Transverse colon (tissue), 4 donors: Measurements from ENCODE around the gene SMAD7. TPM values are rescaled to one million over a fixed set of nuclear protein-coding genes. Genes with fewer than 3 reads are reported as not detected.

ENCODE experiments used
- DNase-seq: peaks from one replicate; pipeline ENCODE4 v3.0.0-alpha.2; 2019
- H3K27ac ChIP-seq, 4 donors: fragments of 200-600 bp; sonication (generic); 2 replicates each; pipeline ENCODE4 v1.5.1; 2016 to 2018; ENCODE audit warnings: inconsistent platforms in 4 of 4
- H3K27me3 ChIP-seq: fragments of 200-600 bp; sonication (generic); 2 replicates; pipeline ENCODE4 v1.5.1; 2017; ENCODE audit warnings: inconsistent platforms
- H3K36me3 ChIP-seq, 4 donors: fragments of 200-600 bp; sonication (generic); 2 replicates each; pipeline ENCODE4 v1.5.1; 2017 to 2019; ENCODE audit warnings: inconsistent platforms in 4 of 4
- H3K4me1 ChIP-seq, 4 donors: fragments of 200-600 bp; sonication (generic); 2 replicates each; pipeline ENCODE4 v1.5.1; 2017 to 2020; ENCODE audit warnings: inconsistent platforms in 4 of 4
- H3K4me3 ChIP-seq, 4 donors: fragments of 200-600 bp; sonication (generic); 1 replicate in 1 of 4; 2 replicates in 3 of 4; pipeline versions ENCODE4 v1.5.1 to v1.6.1; 2017 to 2019; ENCODE audit warnings: inconsistent platforms in 4 of 4
- H3K9me3 ChIP-seq, 2 donors: fragments of 200-600 bp; sonication (generic); 2 replicates each; pipeline ENCODE4 v1.5.1; 2017 to 2019; ENCODE audit warnings: inconsistent platforms in 2 of 2
- CTCF ChIP-seq, 5 experiments: fragments of 200-600 bp in 3 of 5; fragments of 450-650 bp in 2 of 5; sonication (generic) in 3 of 5; IDR thresholded peaks; 1 replicate in 2 of 5; 2 replicates in 3 of 5; pipeline ENCODE4 v1.5.1; 2016 to 2017; ENCODE audit warnings: antibody characterized with exemption in 5 of 5, inconsistent platforms in 3 of 5, mild to moderate bottlenecking in 2 of 5, moderate library complexity in 1 of 5
- EP300 ChIP-seq: sonication (generic); formaldehyde crosslinking; IDR thresholded peaks from one replicate; pipeline ENCODE4 v1.6.1; 2017; ENCODE audit warnings: antibody characterized with exemption, low read depth
- POLR2A ChIP-seq: fragments of 450-650 bp; IDR thresholded peaks from one replicate; pipeline ENCODE4 v1.6.1; 2016; ENCODE audit warnings: antibody characterized with exemption, mild to moderate bottlenecking, moderate library complexity
- POLR2AphosphoS5 ChIP-seq, 3 donors: sonication (generic); formaldehyde crosslinking; IDR thresholded peaks; one replicate each; pipeline ENCODE4 v1.6.1; 2016; ENCODE audit warnings: antibody characterized with exemption in 3 of 3
- WGBS, 2 donors: methylation state at CpG; one replicate each; pipeline ENCODE4 v1.1.5; 2018; ENCODE audit warnings: low coverage in 1 of 2; 5-methylcytosine and 5-hydroxymethylcytosine counted together
- in situ Hi-C, 4 donors: fragments of 200-750 bp; cut with MboI; loops; one replicate each; pipeline versions ENCODE4 v1.15.0 to v1.15.1; 2017; ENCODE audit warnings: low sequenced_read_pairs in 3 of 4, low pct_ligation_motif_present in 1 of 4, low pct_unique_long_range_greater_than_20kb in 1 of 4
- intact Hi-C: fragments of 100-400 bp; cut with DNase I; formaldehyde crosslinking; loops from one replicate; pipeline ENCODE4 v1.15.1; 2023; ENCODE audit warnings: low total_unique reads
- total RNA-seq, 4 donors: library from RNA; depleted of rRNA; stranded (reverse); fragments of >200 nt; gene quantifications; one replicate each; pipeline ENCODE4 v1.1.0, GENCODE V29; 2016

The SMAD7 gene
- total RNA-seq, 4 donors from 2014 or later = 76.0 to 199 (median 77.1) TPM

- TF ChIP-seq POLR2AphosphoS5 (IDR thresholded peaks at IDR 0.05) (peak in 1 of 3 donors; percentile 49), EP300 (no peak)
- intact Hi-C loops (no loop called here), in situ Hi-C loops (loop anchor here in 1 of 4 donors (25.0 kb wide), 1 partner anchor 236 kb away; no protein-coding TSS in a partner anchor)
- peak overlapping the region; percentile 4 to 39 (median 13) for H3K4me3 ChIP-seq
- H3K36me3 ChIP-seq = peaks cover 0 to 10% (median 0%) of the 10 kb centered on the region in 4 donors
- H3K27ac ChIP-seq = peak overlapping the region; percentile 83 to 92 (median 88)
- H3K4me1 ChIP-seq = peaks cover 53 to 66% (median 61%) of the 10 kb centered on the region in 4 donors
- H3K9me3 ChIP-seq = no peaks in the 10 kb centered on the region
- WGBS, 2 donors = 18 to 21% methylated on average over 10 to 20 of the region's 21 CpGs
- DNase-seq = peak; percentile 79
- H3K27me3 ChIP-seq = no peaks in the 10 kb centered on the region
Observed at GRCh38 chr18:48922801-48923730, 27.7 kb downstream of the SMAD7 start.

- H3K36me3 ChIP-seq = peaks cover 0 to 10% (median 0%) of the 10 kb centered on the region in 4 donors
- in situ Hi-C loops = loop anchor here in 1 of 4 donors (25.0 kb wide), 1 partner anchor 235 kb away; no protein-coding TSS in a partner anchor
- TF ChIP-seq EP300 (no peak), POLR2A (no peak), POLR2AphosphoS5 (IDR thresholded peaks at IDR 0.05) (no peak), CTCF (IDR thresholded peaks at IDR 0.05) (no peak)
- H3K27me3 ChIP-seq = no peaks in the 10 kb centered on the region
- no peak for DNase-seq
- peak overlapping the region; percentile 83 to 92 (median 88) for H3K27ac ChIP-seq
- no peaks in the 10 kb centered on the region for H3K9me3 ChIP-seq
- WGBS, 2 donors = 33 to 46% methylated on average over 3 to 7 of the region's 7 CpGs
- H3K4me1 ChIP-seq = peaks cover 46 to 63% (median 54%) of the 10 kb centered on the region in 4 donors
- intact Hi-C loops = no loop called here
- peak overlapping the region; percentile 4 to 39 (median 13) for H3K4me3 ChIP-seq
Observed at GRCh38 chr18:48922226-48922800, 28.5 kb downstream of the SMAD7 start.

- peaks cover 40 to 55% (median 46%) of the 10 kb centered on the region in 4 donors for H3K4me1 ChIP-seq
- intact Hi-C loops = no loop called here
- in situ Hi-C loops = loop anchor here in 1 of 4 donors (25.0 kb wide), 1 partner anchor 234 kb away; no protein-coding TSS in a partner anchor
- no peak for TF ChIP-seq POLR2AphosphoS5 (IDR thresholded peaks at IDR 0.05)
- TF ChIP-seq EP300 = no peak
- TF ChIP-seq POLR2A = no peak
- TF ChIP-seq CTCF (IDR thresholded peaks at IDR 0.05) = no peak
- H3K4me3 ChIP-seq = no peak overlapping the region
- DNase-seq = no peak
- H3K36me3 ChIP-seq = peaks cover 0 to 10% (median 0%) of the 10 kb centered on the region in 4 donors
- no peaks in the 10 kb centered on the region for H3K27me3 ChIP-seq
- WGBS, 2 donors = 73 to 86% methylated on average over 11 to 34 of the region's 34 CpGs
- H3K27ac ChIP-seq = peak overlapping the region; percentile 83 to 92 (median 88)
- H3K9me3 ChIP-seq = no peaks in the 10 kb centered on the region
Observed at GRCh38 chr18:48921305-48922225, 29.2 kb downstream of the SMAD7 start.

GRCh38 chr18:48920408-48921038, 30.2 kb downstream of the SMAD7 start:
- Histone ChIP-seq H3K27me3 (no peaks in the 10 kb centered on the region), H3K36me3 (peaks cover 0 to 10% (median 0%) of the 10 kb centered on the region in 4 donors), H3K4me3 (no peak overlapping the region), H3K27ac (peak overlapping the region in 1 of 4 donors; percentile 31), H3K9me3 (no peaks in the 10 kb centered on the region), H3K4me1 (peaks cover 33 to 47% (median 39%) of the 10 kb centered on the region in 4 donors)
- in situ Hi-C loops = loop anchor here in 1 of 4 donors (25.0 kb wide), 1 partner anchor 233 kb away; no protein-coding TSS in a partner anchor
- intact Hi-C loops = no loop called here
- TF ChIP-seq POLR2AphosphoS5 (IDR thresholded peaks at IDR 0.05) (no peak), POLR2A (no peak), CTCF (IDR thresholded peaks at IDR 0.05) (no peak), EP300 (no peak)
- no peak for DNase-seq
- 85% methylated on average over 16 of the region's 16 CpGs; no CpG with 5 or more reads in 1 of the 2 donors for WGBS, 2 donors
